SK-N-MC (cell line): Measurements from ENCODE around the gene C1QTNF4.
A peak's percentile ranks its signal among the peaks of the same experiment; 100 is the strongest.

ENCODE experiments used
- DNase-seq: peaks from one replicate; pipeline ENCODE4 v3.0.0-alpha.2; 2011; ENCODE audit warnings: low read depth, low spot score
- H3K27ac ChIP-seq: fragments of 200-600 bp; sonication (generic); 2 replicates; pipeline ENCODE4 v1.5.1; 2016; ENCODE audit warnings: mixed run types
- H3K36me3 ChIP-seq: fragments of 200-600 bp; sonication (generic); 2 replicates; pipeline ENCODE4 v1.6.1; 2017; ENCODE audit warnings: antibody characterized with exemption, low read length, mixed read lengths; ENCODE audit not compliant: insufficient read depth
- H3K4me3 ChIP-seq: fragments of 200-600 bp; sonication (generic); 2 replicates; pipeline ENCODE4 v1.5.1; 2016
- H3K9ac ChIP-seq: fragments of 200-600 bp; sonication (generic); 2 replicates; pipeline ENCODE4 v1.8.0; 2017; ENCODE audit warnings: mixed run types, mixed read lengths; ENCODE audit not compliant: insufficient read length
- H3K9me3 ChIP-seq: fragments of 200-600 bp; sonication (generic); 2 replicates; pipeline ENCODE4 v1.6.1; 2017; ENCODE audit warnings: low read depth, mild to moderate bottlenecking, antibody characterized with exemption, low read length, moderate library complexity, mixed read lengths
- EZH2 ChIP-seq: fragments of 200-600 bp; sonication (generic); IDR thresholded peaks from one replicate; pipeline ENCODE4 v1.6.1; 2017; ENCODE audit warnings: antibody characterized with exemption
- FOXP2 ChIP-seq: optimal IDR thresholded peaks from 2 replicates; pipeline ENCODE3; 2011; ENCODE audit warnings: mild to moderate bottlenecking, moderate library complexity; ENCODE audit not compliant: insufficient read depth; ENCODE audit errors: extremely low read length, control extremely low read depth
- POLR2AphosphoS5 ChIP-seq: IDR thresholded peaks from 2 replicates; pipeline ENCODE4 v1.6.1; 2012; ENCODE audit warnings: mild to moderate bottlenecking, low read depth, low read length, borderline replicate concordance

Gene C1QTNF4

DNA sequence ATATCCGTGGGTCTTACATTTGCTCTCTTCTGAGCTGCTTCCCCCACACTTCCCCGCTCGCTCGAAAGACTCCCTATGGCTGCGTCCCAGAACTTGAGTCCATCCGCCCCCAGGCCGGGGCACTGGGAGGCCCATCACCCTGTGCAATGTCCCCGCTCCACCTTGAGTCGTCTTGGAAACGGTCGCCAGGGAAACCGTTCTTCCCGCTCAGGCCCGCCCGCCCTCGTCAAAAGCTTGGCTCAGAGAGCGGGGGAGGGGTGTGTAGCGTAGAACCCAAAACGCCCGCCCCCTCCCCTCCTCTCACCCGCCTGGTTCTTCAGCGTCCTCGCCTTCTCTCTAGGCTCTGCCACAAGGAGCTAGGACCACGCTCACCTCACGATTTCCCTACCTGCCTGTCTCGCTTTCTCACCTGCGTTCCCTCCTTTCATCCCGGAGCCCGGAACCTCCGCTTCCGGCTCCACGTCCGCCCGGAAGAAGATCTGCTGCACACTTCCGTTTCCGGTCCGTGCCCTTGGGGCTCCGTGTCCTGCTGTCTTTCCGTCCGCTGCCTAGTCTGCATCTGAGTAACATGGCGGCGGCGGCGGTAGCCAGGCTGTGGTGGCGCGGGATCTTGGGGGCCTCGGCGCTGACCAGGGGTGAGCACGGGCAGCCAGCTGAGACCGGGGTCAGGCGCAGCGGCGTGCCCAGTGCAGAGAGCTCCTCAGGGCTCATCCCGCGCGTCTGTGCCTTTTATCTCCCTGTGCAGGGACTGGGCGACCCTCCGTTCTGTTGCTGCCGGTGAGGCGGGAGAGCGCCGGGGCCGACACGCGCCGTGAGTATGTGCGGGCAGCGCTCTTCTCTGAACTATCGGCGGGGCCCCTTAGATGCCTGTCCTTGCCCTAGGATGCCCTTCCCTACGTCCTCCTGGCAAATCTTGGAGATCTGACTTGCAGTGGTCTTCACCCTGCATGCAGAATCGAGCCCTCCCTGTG is 15.4 kb downstream of the C1QTNF4 start, which contains the start of the genes KBTBD4 and NDUFS3:
Gene KBTBD4, minus strand, starts transcription at position 447 of the 971 bp plus-strand sequence. Its CDS starts 19 bp downstream, at position 428.
Gene NDUFS3, plus strand, starts transcription at position 551 of the 971 bp plus-strand sequence. Its CDS starts 18 bp downstream, at position 569.
- TF ChIP-seq FOXP2 (no peak), POLR2AphosphoS5 (peak; percentile 96), EZH2 (no peak)
- Histone ChIP-seq H3K4me3 (peak within 1 kb of the TSS; percentile 96), H3K9ac (peak within 1 kb of the TSS; percentile 96), H3K36me3 (peaks cover 58% of the 10 kb centered on the region), H3K9me3 (no peaks in the 10 kb centered on the region), H3K27ac (peak within 1 kb of the TSS; percentile 77; the same call in 1 of the 2 replicates)
- peak; percentile 70 for DNase-seq

DNA sequence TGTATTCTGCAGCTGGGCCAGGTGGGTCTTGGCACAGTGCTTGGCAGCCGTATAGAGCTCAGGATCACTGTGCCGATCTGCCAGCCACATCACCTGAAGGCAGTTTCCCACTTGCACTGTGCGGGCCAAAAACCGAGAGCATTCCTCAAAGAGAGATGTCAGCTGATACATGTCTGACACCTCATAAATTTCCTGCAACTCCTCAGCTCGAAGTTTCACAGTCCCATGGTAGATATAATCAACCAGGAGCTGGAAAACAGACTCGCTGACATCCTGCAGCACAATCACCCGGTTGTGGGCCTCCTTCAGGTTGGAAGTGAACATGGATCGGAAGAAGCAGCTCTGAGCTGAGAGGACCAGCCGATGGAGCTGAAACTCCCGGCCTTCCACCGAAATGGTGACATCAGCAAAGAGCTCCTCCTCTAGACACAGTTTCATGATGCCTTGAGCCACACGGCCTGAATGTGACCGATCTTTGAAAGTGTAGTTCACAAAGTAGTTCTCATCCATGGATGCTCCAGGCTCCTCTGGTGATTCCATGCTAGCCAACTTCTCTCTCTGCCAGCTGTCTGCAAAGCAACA is 16.7 kb downstream of the C1QTNF4 start:
- no peak overlapping the region for H3K27ac ChIP-seq
- DNase-seq, result no peak
- H3K9ac ChIP-seq, result peak overlapping the region; percentile 18

DNA sequence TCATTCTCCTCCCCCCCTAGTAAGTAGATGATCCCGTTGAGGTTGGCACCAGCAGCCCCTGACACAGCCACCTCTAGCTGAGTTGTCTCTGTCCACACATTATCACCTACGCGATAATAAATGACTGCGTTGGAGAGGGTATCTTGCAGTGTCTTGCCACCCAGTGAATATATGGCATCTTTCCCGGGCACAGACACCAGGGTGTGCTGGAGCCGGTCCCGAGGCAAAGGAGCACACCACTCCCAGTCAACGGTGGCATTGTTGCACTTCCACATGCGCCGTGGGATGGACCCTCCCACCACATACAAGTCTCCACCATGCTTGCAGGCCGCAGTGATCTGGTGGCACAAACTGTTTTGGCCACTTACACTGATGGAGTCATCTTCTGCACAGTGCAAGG is 20.9 kb downstream of the C1QTNF4 start:
- Histone ChIP-seq H3K4me3 (no peak overlapping the region), H3K27ac (no peak overlapping the region), H3K9ac (no peak overlapping the region), H3K9me3 (no peaks in the 10 kb centered on the region), H3K36me3 (peaks cover 38% of the 10 kb centered on the region)
- TF ChIP-seq POLR2AphosphoS5 (no peak), EZH2 (no peak), FOXP2 (no peak)
- no peak for DNase-seq

More for the DNA sequence above, 16.7 kb downstream of the C1QTNF4 start:
- TF ChIP-seq EZH2 (no peak), FOXP2 (no peak), POLR2AphosphoS5 (no peak)
- H3K4me3 ChIP-seq, result peak overlapping the region; percentile 96
- peaks cover 58% of the 10 kb centered on the region for H3K36me3 ChIP-seq
- H3K9me3 ChIP-seq, result no peaks in the 10 kb centered on the region

DNA sequence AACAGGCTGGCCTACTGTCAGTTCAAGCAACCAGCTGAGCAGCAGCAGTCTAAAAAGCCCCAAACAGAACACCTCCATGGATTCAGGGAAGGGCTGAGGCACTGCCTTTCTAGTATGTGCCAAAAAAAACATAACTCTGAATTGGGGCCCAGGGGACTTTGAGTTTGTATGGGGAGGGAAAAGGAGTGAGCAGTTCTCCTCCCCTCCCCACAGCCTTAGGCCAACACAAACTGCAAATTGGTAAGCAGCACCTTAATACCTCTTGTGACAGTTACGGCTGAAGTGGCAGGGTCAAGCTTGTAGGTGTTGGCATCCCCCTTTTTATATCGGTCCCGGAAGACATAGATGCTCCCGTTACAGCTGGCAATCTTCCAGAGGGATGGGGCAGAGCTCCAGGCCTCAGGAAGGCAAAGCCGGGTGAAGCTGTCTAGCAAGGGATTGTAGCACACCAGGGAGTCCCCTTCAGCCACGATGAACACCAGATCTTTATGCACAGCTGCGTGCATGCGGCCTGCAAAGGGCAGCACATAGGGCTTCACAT is 21.4 kb downstream of the C1QTNF4 start:
- peaks cover 37% of the 10 kb centered on the region for H3K36me3 ChIP-seq
- no peak overlapping the region for H3K27ac ChIP-seq
- no peak for DNase-seq
- TF ChIP-seq POLR2AphosphoS5 (no peak), EZH2 (no peak), FOXP2 (no peak)
- no peaks in the 10 kb centered on the region for H3K9me3 ChIP-seq
- H3K9ac ChIP-seq, result no peak overlapping the region
- H3K4me3 ChIP-seq, result no peak overlapping the region

DNA sequence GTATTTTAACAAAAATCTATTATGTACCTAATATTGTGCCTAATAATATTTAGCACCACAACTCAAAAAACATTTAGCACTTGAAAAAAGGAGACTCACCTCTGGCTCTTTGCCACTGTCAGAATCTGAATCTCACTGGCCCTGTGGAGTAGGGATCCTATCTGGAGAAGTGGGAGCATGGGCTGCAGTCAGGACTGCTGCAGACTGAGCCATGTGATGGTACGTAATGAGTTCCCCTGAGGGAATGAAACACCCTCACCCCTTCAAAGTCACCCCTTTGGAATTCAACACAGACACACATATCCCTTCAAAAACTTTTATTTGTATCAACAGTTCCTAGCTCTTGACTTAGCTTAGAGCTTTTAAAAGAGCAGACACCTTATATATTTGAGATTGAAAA is 22.3 kb downstream of the C1QTNF4 start:
- no peak for DNase-seq
- no peak overlapping the region for H3K9ac ChIP-seq
- no peak overlapping the region for H3K27ac ChIP-seq
- TF ChIP-seq EZH2 (no peak), FOXP2 (no peak), POLR2AphosphoS5 (no peak)
- H3K9me3 ChIP-seq, result no peaks in the 10 kb centered on the region
- peaks cover 29% of the 10 kb centered on the region for H3K36me3 ChIP-seq
- H3K4me3 ChIP-seq, result no peak overlapping the region

DNA sequence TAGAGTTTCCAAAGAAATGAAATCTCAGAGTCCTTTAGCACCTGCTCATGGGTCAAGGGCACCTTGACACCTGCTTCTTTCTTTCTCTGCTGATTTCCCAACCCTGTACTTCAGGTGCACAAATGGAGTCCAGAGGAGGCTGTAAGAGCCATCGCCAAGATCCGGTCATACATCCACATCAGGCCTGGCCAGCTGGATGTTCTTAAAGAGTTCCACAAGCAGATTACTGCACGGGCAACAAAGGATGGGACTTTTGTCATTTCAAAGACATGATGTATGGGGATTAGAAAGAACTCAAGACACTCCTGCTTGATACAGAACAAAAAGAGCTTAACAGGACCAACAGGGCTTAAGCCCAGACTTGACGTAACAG is 22.9 kb downstream of the C1QTNF4 start:
- Histone ChIP-seq H3K9me3 (no peaks in the 10 kb centered on the region), H3K9ac (no peak overlapping the region), H3K36me3 (peaks cover 29% of the 10 kb centered on the region), H3K27ac (no peak overlapping the region), H3K4me3 (no peak overlapping the region)
- TF ChIP-seq FOXP2 (no peak), EZH2 (no peak), POLR2AphosphoS5 (no peak)
- DNase-seq, result no peak

DNA sequence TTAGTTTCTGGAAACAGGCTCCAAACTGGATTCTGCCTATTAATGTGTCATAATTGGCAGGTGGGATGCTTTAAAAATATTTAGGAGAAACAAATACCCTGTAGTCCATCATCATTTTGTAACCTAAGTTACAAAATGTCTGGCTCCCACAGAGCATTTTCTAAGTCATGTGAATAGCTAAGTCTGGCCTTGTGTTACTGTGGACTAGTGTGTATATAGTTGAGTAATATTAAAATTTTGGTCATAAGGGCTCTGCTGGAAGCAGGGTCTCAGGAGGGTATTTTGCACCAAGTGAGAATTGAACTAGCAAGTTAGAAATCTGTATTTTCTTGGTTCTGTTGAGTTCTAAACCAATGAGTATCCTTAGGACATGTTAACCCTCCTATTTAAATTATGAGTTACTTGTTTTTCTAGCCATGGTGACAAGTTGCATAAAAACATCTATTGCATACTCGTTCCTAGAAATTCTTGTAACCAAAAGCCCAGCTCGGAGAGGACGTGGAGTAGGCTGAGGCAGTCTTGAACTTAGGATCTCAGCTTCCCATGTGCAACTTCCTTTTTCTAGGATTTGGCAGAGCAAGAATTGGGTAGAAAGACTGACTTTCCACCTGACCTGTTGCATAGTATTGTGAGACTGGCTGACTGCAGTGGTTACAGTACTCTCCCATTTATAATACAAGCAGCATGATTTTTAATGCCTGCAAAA is 23.4 kb downstream of the C1QTNF4 start:
- H3K4me3 ChIP-seq, result no peak overlapping the region
- no peaks in the 10 kb centered on the region for H3K9me3 ChIP-seq
- TF ChIP-seq POLR2AphosphoS5, result no peak
- TF ChIP-seq EZH2, result no peak
- TF ChIP-seq FOXP2, result no peak
- H3K9ac ChIP-seq, result no peak overlapping the region
- no peak overlapping the region for H3K27ac ChIP-seq
- peaks cover 29% of the 10 kb centered on the region for H3K36me3 ChIP-seq
- no peak for DNase-seq
